ENCODE results near the gene HOTAIR. TPM values are rescaled to one million over a fixed set of nuclear protein-coding genes. Genes with fewer than 3 reads are reported as not detected.

The HOTAIR gene
- total and polyA plus RNA-seq, 4 donors, result not detected

DNA sequence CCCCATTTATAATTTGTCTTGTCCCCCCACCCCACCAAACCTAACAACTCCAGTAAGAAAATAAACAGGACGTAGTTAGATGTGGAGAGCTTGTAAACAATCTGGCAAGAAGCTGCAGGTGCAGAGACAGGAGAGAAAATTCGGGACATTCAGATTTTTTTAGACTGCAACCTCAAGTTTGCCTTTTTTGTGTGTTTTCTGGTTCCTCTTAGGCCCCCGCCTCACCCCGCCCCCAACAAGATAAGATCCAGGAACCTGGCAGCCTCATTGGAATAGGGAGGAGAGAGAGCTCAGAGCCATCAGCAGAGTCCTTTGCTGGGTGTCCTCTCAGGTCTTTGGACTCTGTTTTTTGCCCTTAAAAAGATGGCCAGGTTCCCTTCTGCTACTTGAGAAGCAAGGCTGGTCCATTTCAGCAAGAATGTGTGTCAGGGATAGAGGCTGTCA, 13.1 kb upstream of the HOTAIR start:
- no peak for TF ChIP-seq NR2F2 (IDR thresholded peaks at IDR 0.05)
- no peak for TF ChIP-seq EGR1 (IDR thresholded peaks at IDR 0.05; ENCODE audit: low read depth in 2 of 2)
- no peak for TF ChIP-seq RAD21 (IDR thresholded peaks at IDR 0.05)
- TF ChIP-seq ZBTB33 (IDR thresholded peaks at IDR 0.05), result no peak
- TF ChIP-seq JUND (IDR thresholded peaks at IDR 0.05), result no peak
- TF ChIP-seq YY1 (IDR thresholded peaks at IDR 0.05), result no peak
- TF ChIP-seq ATF3 (IDR thresholded peaks at IDR 0.05), result no peak
- no peak for TF ChIP-seq FOXA1 (IDR thresholded peaks at IDR 0.05)
- no peak for TF ChIP-seq TAF1 (conservative IDR thresholded peaks at IDR 0.05)
- TF ChIP-seq HNF4G (IDR thresholded peaks at IDR 0.05), result no peak
- no peak for TF ChIP-seq HNF4A (conservative IDR thresholded peaks at IDR 0.05)
- Histone ChIP-seq H3K27ac (ENCODE audit: low read depth in 1 of 2, low read length in 2 of 2) (no peak overlapping the region), H3K9ac (ENCODE audit: low read depth in 1 of 2, low read length in 2 of 2) (no peak overlapping the region), H3K27me3 (ENCODE audit: control insufficient read depth in 4 of 4, insufficient read depth in 4 of 4, low read length in 3 of 4) (peaks cover 15 to 37% (median 26%) of the 10 kb centered on the region in 4 donors), H3K4me3 (ENCODE audit: low read depth in 1 of 3, low read length in 3 of 3) (no peak overlapping the region), H3K4me1 (ENCODE audit: control insufficient read depth in 4 of 4, insufficient read depth in 4 of 4, low read length in 3 of 4) (peaks cover 3 to 14% (median 10%) of the 10 kb centered on the region in 4 donors), H3K9me3 (ENCODE audit: control insufficient read depth in 4 of 4, low read length in 3 of 4) (peaks cover 0 to 7% (median 2%) of the 10 kb centered on the region in 4 donors), H3K36me3 (ENCODE audit: control insufficient read depth in 4 of 4, insufficient read depth in 3 of 4, low read depth in 1 of 4, low read length in 3 of 4) (no peaks in the 10 kb centered on the region)
- DNase-seq (ENCODE audit: low spot score), result no peak
- WGBS, result 30% methylated on average over 4 of the region's 4 CpGs

DNA sequence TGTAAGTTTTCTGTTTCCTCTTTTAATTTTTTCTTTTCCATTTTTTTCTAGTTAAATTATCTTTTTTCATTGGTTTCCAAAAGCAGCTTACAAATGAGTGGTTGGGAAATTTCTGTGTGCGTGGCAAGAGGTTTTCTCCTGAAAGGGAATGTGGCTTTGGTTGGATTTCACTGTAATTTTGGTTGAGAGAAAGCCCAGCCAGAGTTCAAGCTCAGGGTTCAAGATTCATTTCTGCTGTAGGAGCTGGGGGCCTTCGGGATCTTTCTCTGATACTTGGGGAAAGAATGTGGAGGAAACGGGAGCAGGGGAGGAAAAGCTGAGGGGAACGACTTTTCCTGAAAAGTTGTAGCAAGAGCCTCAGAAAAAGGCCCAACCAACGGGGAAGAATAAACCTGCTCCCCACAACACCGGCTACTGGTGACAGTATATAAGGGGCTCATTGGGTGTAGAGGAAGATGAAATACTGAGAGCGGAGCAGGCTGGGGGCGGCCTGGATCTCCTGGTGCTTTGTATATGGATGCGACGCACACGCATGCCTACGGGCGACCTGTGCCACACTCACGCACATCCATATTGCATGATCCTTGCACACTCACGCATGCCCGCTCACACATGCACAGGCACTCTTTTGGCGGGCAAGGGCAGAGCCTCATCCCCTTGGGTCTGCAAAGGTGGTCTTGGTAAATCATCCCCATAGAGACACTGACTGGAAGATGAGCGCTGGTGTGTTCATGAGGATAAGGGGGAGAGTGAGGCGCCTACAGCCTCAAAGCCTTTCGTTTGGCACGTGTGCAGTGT, 12.1 kb upstream of the HOTAIR start:
- no peak overlapping the region for H3K27ac ChIP-seq (ENCODE audit: low read depth in 1 of 2, low read length in 2 of 2)
- WGBS, result 25% methylated on average over 21 of the region's 21 CpGs
- DNase-seq (ENCODE audit: low spot score), result no peak
- peaks cover 3 to 14% (median 10%) of the 10 kb centered on the region in 4 donors for H3K4me1 ChIP-seq (ENCODE audit: control insufficient read depth in 4 of 4, insufficient read depth in 4 of 4, low read length in 3 of 4)
- peaks cover 0 to 7% (median 2%) of the 10 kb centered on the region in 4 donors for H3K9me3 ChIP-seq (ENCODE audit: control insufficient read depth in 4 of 4, low read length in 3 of 4)
- no peak overlapping the region for H3K4me3 ChIP-seq (ENCODE audit: low read depth in 1 of 3, low read length in 3 of 3)
- no peak overlapping the region for H3K9ac ChIP-seq (ENCODE audit: low read depth in 1 of 2, low read length in 2 of 2)
- H3K36me3 ChIP-seq (ENCODE audit: control insufficient read depth in 4 of 4, insufficient read depth in 3 of 4, low read depth in 1 of 4, low read length in 3 of 4), result no peaks in the 10 kb centered on the region
- peaks cover 14 to 32% (median 26%) of the 10 kb centered on the region in 4 donors for H3K27me3 ChIP-seq (ENCODE audit: control insufficient read depth in 4 of 4, insufficient read depth in 4 of 4, low read length in 3 of 4)
- TF ChIP-seq RAD21 (IDR thresholded peaks at IDR 0.05) (no peak), EGR1 (IDR thresholded peaks at IDR 0.05; ENCODE audit: low read depth in 2 of 2) (no peak), FOXA2 (IDR thresholded peaks at IDR 0.05) (no peak), SP1 (IDR thresholded peaks at IDR 0.05) (no peak), ZBTB33 (IDR thresholded peaks at IDR 0.05) (no peak), FOXA1 (IDR thresholded peaks at IDR 0.05) (no peak), YY1 (IDR thresholded peaks at IDR 0.05) (no peak), ATF3 (IDR thresholded peaks at IDR 0.05) (no peak), HNF4G (IDR thresholded peaks at IDR 0.05) (no peak), REST (IDR thresholded peaks at IDR 0.05) (no peak), JUND (IDR thresholded peaks at IDR 0.05) (no peak), GABPA (IDR thresholded peaks at IDR 0.05 in 1 of 2, conservative IDR thresholded peaks at IDR 0.05 in 1 of 2) (no peak), RXRA (IDR thresholded peaks at IDR 0.05) (no peak), NR2F2 (IDR thresholded peaks at IDR 0.05) (no peak), TAF1 (conservative IDR thresholded peaks at IDR 0.05) (no peak), HNF4A (conservative IDR thresholded peaks at IDR 0.05) (no peak)
- TF ChIP-seq, protein P1, sequence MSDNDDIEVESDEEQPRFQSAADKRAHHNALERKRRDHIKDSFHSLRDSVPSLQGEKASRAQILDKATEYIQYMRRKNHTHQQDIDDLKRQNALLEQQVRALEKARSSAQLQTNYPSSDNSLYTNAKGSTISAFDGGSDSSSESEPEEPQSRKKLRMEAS (IDR thresholded peaks at IDR 0.05), result no peak
- TF ChIP-seq, protein P2, sequence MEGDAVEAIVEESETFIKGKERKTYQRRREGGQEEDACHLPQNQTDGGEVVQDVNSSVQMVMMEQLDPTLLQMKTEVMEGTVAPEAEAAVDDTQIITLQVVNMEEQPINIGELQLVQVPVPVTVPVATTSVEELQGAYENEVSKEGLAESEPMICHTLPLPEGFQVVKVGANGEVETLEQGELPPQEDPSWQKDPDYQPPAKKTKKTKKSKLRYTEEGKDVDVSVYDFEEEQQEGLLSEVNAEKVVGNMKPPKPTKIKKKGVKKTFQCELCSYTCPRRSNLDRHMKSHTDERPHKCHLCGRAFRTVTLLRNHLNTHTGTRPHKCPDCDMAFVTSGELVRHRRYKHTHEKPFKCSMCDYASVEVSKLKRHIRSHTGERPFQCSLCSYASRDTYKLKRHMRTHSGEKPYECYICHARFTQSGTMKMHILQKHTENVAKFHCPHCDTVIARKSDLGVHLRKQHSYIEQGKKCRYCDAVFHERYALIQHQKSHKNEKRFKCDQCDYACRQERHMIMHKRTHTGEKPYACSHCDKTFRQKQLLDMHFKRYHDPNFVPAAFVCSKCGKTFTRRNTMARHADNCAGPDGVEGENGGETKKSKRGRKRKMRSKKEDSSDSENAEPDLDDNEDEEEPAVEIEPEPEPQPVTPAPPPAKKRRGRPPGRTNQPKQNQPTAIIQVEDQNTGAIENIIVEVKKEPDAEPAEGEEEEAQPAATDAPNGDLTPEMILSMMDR (IDR thresholded peaks at IDR 0.05; ENCODE audit: low read depth, low read length, missing input control), result no peak
